HepG2 (cell line): ENCODE data around the gene ZCCHC10. TPM values are rescaled to one million over a fixed set of nuclear protein-coding genes. Genes with fewer than 3 reads are reported as not detected.
A peak's percentile ranks its signal among the peaks of the same experiment; 100 is the strongest.

Experiments used
- ARHGAP35 ChIP-seq: sonication (generic); formaldehyde crosslinking; IDR thresholded peaks from 2 replicates; pipeline ENCODE4 v1.9.0; 2022; ENCODE audit warnings: mild to moderate bottlenecking, inconsistent platforms, moderate library complexity, missing genetic modification reagents, borderline replicate concordance
- ELF4 ChIP-seq: sonication (generic); formaldehyde crosslinking; IDR thresholded peaks from 2 replicates; pipeline ENCODE4 v1.5.0; 2020; ENCODE audit warnings: missing genetic modification reagents, mild to moderate bottlenecking, moderate library complexity, borderline replicate concordance
- NFE2 ChIP-seq: sonication (generic); formaldehyde crosslinking; IDR thresholded peaks from 2 replicates; pipeline ENCODE4 v1.4.0; 2020; ENCODE audit warnings: missing genetic modification reagents
- SIX4 ChIP-seq: sonication (generic); formaldehyde crosslinking; IDR thresholded peaks from 2 replicates; pipeline ENCODE4 v1.4.0; 2020; ENCODE audit warnings: missing genetic modification reagents
- TAF1 ChIP-seq: sonication (generic); formaldehyde crosslinking; IDR thresholded peaks from 2 replicates; pipeline ENCODE4 v1.4.0; 2020; ENCODE audit warnings: missing genetic modification reagents
- ZNF274 ChIP-seq: sonication (generic); formaldehyde crosslinking; IDR thresholded peaks from 2 replicates; pipeline ENCODE4 v1.5.1; 2020; ENCODE audit warnings: mild to moderate bottlenecking, missing genetic modification reagents
- ZNF326 ChIP-seq: sonication (generic); formaldehyde crosslinking; IDR thresholded peaks from 2 replicates; pipeline ENCODE4 v1.4.0; 2020; ENCODE audit warnings: missing genetic modification reagents, borderline replicate concordance
- ZNF331 ChIP-seq: sonication (generic); formaldehyde crosslinking; IDR thresholded peaks from 2 replicates; pipeline ENCODE4 v1.4.0; 2020; ENCODE audit warnings: missing genetic modification reagents
- ZNF441 ChIP-seq: sonication (generic); formaldehyde crosslinking; IDR thresholded peaks from 2 replicates; pipeline ENCODE4 v1.7.0; 2021; ENCODE audit warnings: missing genetic modification reagents, borderline replicate concordance
- ZNF562 ChIP-seq: sonication (generic); formaldehyde crosslinking; IDR thresholded peaks from 2 replicates; pipeline ENCODE4 v1.8.0; 2022; ENCODE audit warnings: missing genetic modification reagents, borderline replicate concordance
- ZNF747 ChIP-seq: sonication (generic); formaldehyde crosslinking; IDR thresholded peaks from 2 replicates; pipeline ENCODE4 v1.8.1; 2023; ENCODE audit warnings: missing genetic modification reagents, mild to moderate bottlenecking, borderline replicate concordance
- ZSCAN25 ChIP-seq: sonication (generic); formaldehyde crosslinking; IDR thresholded peaks from 2 replicates; pipeline ENCODE4 v1.8.0; 2022; ENCODE audit warnings: mild to moderate bottlenecking, missing genetic modification reagents
- polyA plus RNA-seq, 8 experiments: library from polyadenylated mRNA; depleted of rRNA in 3 of 8; stranded (reverse) in 7 of 8; unstranded in 1 of 8; fragments of >200 nt; fragmentation: Illumina TruSeq in 4 of 8; extraction: Trizol in 4 of 8; gene quantifications; 2 replicates each; pipeline versions ENCODE4 v1.2.1 to v1.2.3, GENCODE V29; 2011 to 2016; ENCODE audit warnings: low read depth in 4 of 8, missing spikeins in 1 of 8, mixed read lengths in 1 of 8; ENCODE audit not compliant: insufficient read depth in 1 of 8
- total RNA-seq, 5 experiments: library from RNA; depleted of rRNA; stranded (reverse); fragments of >200 nt; fragmentation: Illumina TruSeq; extraction: Trizol; gene quantifications; 2 replicates each; pipeline ENCODE4 v1.2.3, GENCODE V29; 2016; ENCODE audit warnings: low read depth in 1 of 5
- TF ChIP-seq, protein P1 (sequence below): IDR thresholded peaks from 2 replicates; pipeline ENCODE4 v1.6.1; 2012; ENCODE audit warnings: inconsistent platforms
- TF ChIP-seq, protein P2 (sequence below): sonication (generic); formaldehyde crosslinking; IDR thresholded peaks from 2 replicates; pipeline ENCODE4 v1.4.0; 2020; ENCODE audit warnings: missing genetic modification reagents
- TF ChIP-seq, protein P3 (sequence below): sonication (generic); formaldehyde crosslinking; IDR thresholded peaks from 2 replicates; pipeline ENCODE4 v1.4.0; 2020; ENCODE audit warnings: missing genetic modification reagents; ENCODE audit errors: not compliant biosample characterization
- TF ChIP-seq, protein P4 (sequence below): sonication (generic); formaldehyde crosslinking; IDR thresholded peaks from 2 replicates; pipeline ENCODE4 v1.4.0; 2020; ENCODE audit warnings: mild to moderate bottlenecking, missing genetic modification reagents, borderline replicate concordance
- TF ChIP-seq, protein P5 (sequence below): sonication (generic); formaldehyde crosslinking; IDR thresholded peaks from 2 replicates; pipeline ENCODE4 v1.5.0; 2020; ENCODE audit warnings: mild to moderate bottlenecking, missing genetic modification reagents, borderline replicate concordance
- TF ChIP-seq, protein P6 (sequence below): sonication (generic); formaldehyde crosslinking; IDR thresholded peaks from 2 replicates; pipeline ENCODE4 v1.4.0; 2020; ENCODE audit warnings: missing genetic modification reagents

Gene ZCCHC10
- total and polyA plus RNA-seq, 2 of the 13 experiments (the other 11 are each of a cell fraction or from before 2014, with no cell fraction given): 40.7 to 48.2 TPM

DNA sequence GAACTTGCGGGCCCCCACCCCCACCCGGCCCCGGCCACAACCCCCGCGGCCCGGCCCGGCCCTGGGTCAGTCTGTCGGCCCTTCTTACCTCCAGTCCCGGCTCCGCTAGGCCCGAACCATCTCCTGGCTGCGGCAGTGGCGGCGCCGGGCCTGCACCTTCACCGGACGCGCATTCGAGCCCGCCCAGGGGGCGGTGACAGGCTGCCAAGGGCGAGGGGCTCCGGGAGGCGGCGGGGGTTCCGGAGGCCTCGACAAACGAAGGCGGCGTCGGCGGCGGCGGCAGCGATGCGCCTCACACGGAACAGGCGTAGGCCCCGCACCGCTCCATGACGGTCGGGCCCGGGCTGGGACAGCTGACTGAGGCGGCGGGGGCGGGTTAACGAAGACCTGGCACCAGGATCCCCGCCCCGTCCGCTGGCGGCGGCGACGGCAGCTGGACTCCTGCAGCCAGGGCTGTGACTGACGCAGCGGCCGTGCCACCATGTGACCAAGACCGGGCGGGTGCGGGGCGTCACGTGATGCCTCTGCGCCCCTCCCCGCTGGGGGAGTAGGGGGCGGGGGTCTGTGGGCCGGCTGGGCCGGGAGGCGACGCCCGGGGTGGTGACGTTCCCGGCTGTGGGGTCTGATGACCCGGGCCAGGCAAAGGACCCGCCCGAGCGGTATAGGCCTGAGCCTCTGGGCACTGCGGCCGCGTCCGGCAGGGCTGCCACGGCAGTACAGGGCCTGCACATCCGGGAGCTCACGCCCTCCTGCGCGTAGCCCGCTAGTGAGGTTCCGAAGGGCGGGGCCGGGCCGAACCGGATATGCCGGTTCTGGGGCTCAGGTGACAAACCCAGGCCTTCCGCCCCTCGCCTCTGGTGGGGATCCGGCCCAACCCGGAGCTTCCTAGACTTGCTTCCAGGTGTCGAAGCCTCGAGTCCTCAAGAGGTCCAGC lies 62.9 kb downstream of the ZCCHC10 start, which contains the start of gene AFF4 (continued):
- TF ChIP-seq, protein P1, sequence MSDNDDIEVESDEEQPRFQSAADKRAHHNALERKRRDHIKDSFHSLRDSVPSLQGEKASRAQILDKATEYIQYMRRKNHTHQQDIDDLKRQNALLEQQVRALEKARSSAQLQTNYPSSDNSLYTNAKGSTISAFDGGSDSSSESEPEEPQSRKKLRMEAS: peak; percentile 91
- TF ChIP-seq, protein P2, sequence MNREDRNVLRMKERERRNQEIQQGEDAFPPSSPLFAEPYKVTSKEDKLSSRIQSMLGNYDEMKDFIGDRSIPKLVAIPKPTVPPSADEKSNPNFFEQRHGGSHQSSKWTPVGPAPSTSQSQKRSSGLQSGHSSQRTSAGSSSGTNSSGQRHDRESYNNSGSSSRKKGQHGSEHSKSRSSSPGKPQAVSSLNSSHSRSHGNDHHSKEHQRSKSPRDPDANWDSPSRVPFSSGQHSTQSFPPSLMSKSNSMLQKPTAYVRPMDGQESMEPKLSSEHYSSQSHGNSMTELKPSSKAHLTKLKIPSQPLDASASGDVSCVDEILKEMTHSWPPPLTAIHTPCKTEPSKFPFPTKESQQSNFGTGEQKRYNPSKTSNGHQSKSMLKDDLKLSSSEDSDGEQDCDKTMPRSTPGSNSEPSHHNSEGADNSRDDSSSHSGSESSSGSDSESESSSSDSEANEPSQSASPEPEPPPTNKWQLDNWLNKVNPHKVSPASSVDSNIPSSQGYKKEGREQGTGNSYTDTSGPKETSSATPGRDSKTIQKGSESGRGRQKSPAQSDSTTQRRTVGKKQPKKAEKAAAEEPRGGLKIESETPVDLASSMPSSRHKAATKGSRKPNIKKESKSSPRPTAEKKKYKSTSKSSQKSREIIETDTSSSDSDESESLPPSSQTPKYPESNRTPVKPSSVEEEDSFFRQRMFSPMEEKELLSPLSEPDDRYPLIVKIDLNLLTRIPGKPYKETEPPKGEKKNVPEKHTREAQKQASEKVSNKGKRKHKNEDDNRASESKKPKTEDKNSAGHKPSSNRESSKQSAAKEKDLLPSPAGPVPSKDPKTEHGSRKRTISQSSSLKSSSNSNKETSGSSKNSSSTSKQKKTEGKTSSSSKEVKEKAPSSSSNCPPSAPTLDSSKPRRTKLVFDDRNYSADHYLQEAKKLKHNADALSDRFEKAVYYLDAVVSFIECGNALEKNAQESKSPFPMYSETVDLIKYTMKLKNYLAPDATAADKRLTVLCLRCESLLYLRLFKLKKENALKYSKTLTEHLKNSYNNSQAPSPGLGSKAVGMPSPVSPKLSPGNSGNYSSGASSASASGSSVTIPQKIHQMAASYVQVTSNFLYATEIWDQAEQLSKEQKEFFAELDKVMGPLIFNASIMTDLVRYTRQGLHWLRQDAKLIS (CRISPR knock-in tag): no peak; the same call in 1 of the 2 replicates
- TF ChIP-seq, protein P3, sequence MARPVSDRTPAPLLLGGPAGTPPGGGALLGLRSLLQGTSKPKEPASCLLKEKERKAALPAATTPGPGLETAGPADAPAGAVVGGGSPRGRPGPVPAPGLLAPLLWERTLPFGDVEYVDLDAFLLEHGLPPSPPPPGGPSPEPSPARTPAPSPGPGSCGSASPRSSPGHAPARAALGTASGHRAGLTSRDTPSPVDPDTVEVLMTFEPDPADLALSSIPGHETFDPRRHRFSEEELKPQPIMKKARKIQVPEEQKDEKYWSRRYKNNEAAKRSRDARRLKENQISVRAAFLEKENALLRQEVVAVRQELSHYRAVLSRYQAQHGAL (CRISPR knock-in tag): no peak
- TF ChIP-seq ZNF331 (peak; percentile 50; the same call in 1 of the 2 replicates), ZNF326 (CRISPR knock-in tag) (no peak), TAF1 (peak; percentile 96), ELF4 (CRISPR knock-in tag) (no peak; the same call in 1 of the 2 replicates), ARHGAP35 (CRISPR knock-in tag) (0 out of 2 replicates have a peak, but pooled peaks have one; percentile 90), ZNF747 (CRISPR knock-in tag) (peak; percentile 95), ZNF441 (CRISPR knock-in tag) (peak; percentile 74; the same call in 1 of the 2 replicates), ZSCAN25 (CRISPR knock-in tag) (peak; percentile 60; the same call in 1 of the 2 replicates), ZNF274 (CRISPR knock-in tag) (peak; percentile 71), NFE2 (no peak), SIX4 (CRISPR knock-in tag) (peak; percentile 64; the same call in 1 of the 2 replicates), ZNF562 (no peak)
- TF ChIP-seq, protein P4, sequence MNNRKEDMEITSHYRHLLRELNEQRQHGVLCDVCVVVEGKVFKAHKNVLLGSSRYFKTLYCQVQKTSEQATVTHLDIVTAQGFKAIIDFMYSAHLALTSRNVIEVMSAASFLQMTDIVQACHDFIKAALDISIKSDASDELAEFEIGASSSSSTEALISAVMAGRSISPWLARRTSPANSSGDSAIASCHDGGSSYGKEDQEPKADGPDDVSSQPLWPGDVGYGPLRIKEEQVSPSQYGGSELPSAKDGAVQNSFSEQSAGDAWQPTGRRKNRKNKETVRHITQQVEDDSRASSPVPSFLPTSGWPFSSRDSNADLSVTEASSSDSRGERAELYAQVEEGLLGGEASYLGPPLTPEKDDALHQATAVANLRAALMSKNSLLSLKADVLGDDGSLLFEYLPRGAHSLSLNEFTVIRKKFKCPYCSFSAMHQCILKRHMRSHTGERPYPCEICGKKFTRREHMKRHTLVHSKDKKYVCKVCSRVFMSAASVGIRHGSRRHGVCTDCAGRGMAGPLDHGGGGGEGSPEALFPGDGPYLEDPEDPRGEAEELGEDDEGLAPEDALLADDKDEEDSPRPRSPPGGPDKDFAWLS: no peak
- TF ChIP-seq, protein P5, sequence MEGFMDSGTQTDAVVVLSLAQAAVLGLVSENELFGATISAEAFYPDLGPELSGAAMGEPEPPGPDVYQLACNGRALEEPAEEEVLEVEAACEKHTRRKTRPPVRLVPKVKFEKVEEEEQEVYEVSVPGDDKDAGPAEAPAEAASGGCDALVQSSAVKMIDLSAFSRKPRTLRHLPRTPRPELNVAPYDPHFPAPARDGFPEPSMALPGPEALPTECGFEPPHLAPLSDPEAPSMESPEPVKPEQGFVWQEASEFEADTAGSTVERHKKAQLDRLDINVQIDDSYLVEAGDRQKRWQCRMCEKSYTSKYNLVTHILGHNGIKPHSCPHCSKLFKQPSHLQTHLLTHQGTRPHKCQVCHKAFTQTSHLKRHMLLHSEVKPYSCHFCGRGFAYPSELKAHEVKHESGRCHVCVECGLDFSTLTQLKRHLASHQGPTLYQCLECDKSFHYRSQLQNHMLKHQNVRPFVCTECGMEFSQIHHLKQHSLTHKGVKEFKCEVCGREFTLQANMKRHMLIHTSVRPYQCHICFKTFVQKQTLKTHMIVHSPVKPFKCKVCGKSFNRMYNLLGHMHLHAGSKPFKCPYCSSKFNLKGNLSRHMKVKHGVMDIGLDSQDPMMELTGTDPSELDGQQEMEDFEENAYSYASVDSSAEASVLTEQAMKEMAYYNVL (CRISPR knock-in tag): no peak; the same call in 1 of the 2 replicates
- TF ChIP-seq, protein P6, sequence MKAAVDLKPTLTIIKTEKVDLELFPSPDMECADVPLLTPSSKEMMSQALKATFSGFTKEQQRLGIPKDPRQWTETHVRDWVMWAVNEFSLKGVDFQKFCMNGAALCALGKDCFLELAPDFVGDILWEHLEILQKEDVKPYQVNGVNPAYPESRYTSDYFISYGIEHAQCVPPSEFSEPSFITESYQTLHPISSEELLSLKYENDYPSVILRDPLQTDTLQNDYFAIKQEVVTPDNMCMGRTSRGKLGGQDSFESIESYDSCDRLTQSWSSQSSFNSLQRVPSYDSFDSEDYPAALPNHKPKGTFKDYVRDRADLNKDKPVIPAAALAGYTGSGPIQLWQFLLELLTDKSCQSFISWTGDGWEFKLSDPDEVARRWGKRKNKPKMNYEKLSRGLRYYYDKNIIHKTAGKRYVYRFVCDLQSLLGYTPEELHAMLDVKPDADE (CRISPR knock-in tag): no peak
